OCI-LY3 (cell line): ENCODE measurements around the gene MED13L.

Source experiments
- EZH2phosphoT487 ChIP-seq: fragments of 200-600 bp; shearing (Covaris generic); IDR thresholded peaks from 2 replicates; pipeline ENCODE4 v1.6.1; 2018; ENCODE audit warnings: antibody characterized with exemption, mixed run types, low read depth
- TF ChIP-seq, protein P1 (sequence below): fragments of 200-600, 300-600 bp; sonication (generic); IDR thresholded peaks from 2 replicates; pipeline ENCODE4 v1.5.1; 2014; ENCODE audit warnings: antibody characterized with exemption, low read length, low read depth

DNA sequence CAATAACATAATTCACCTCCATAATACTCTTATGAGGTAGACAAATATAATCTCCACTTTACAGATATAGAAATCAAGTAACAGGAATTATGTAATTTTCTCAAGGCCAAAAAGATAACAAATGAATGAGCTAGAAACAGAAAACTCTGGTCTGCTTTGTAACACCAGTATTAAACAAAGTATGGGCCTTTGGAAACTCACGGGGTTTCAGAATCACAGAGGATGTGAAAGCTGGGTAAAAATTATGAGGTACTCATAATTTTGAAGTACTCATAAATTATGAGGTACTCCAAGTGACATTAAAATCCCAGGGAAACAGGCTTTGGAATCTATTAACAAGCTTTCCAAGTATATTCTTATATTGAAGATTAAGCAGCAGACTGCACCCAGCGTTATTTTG is 140.2 kb downstream of the MED13L start:
- TF ChIP-seq, protein P1, sequence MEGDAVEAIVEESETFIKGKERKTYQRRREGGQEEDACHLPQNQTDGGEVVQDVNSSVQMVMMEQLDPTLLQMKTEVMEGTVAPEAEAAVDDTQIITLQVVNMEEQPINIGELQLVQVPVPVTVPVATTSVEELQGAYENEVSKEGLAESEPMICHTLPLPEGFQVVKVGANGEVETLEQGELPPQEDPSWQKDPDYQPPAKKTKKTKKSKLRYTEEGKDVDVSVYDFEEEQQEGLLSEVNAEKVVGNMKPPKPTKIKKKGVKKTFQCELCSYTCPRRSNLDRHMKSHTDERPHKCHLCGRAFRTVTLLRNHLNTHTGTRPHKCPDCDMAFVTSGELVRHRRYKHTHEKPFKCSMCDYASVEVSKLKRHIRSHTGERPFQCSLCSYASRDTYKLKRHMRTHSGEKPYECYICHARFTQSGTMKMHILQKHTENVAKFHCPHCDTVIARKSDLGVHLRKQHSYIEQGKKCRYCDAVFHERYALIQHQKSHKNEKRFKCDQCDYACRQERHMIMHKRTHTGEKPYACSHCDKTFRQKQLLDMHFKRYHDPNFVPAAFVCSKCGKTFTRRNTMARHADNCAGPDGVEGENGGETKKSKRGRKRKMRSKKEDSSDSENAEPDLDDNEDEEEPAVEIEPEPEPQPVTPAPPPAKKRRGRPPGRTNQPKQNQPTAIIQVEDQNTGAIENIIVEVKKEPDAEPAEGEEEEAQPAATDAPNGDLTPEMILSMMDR = no peak
- TF ChIP-seq EZH2phosphoT487 = no peak
